GM12874 (cell line): ENCODE data around the gene CCDC102B.

Source experiments
- TF ChIP-seq, protein P1 (sequence below): IDR thresholded peaks from 2 replicates; pipeline ENCODE4 v1.5.1; 2011; ENCODE audit warnings: low read depth, mild to moderate bottlenecking, control low read depth, low read length, moderate library complexity; ENCODE audit not compliant: insufficient read depth

The CCDC102B gene

DNA sequence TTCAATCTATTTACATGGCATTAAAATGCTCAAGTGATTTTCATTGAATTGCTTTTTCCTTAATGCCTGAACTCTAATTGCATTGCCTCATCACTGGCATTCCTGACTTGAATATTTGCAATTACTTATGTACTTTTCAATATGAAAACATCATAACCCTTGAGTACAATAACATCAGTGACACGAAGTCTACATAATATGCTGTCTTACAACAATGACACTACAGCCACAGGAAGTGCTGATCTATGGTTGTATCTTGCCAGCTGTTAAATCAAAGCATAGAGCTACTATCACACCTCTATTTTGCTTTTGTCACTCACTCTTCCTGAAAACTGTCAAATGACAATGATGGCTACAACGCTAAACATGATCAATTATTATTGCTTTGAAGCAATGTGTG lies 156.9 kb downstream of the CCDC102B start:
- TF ChIP-seq, protein P1, sequence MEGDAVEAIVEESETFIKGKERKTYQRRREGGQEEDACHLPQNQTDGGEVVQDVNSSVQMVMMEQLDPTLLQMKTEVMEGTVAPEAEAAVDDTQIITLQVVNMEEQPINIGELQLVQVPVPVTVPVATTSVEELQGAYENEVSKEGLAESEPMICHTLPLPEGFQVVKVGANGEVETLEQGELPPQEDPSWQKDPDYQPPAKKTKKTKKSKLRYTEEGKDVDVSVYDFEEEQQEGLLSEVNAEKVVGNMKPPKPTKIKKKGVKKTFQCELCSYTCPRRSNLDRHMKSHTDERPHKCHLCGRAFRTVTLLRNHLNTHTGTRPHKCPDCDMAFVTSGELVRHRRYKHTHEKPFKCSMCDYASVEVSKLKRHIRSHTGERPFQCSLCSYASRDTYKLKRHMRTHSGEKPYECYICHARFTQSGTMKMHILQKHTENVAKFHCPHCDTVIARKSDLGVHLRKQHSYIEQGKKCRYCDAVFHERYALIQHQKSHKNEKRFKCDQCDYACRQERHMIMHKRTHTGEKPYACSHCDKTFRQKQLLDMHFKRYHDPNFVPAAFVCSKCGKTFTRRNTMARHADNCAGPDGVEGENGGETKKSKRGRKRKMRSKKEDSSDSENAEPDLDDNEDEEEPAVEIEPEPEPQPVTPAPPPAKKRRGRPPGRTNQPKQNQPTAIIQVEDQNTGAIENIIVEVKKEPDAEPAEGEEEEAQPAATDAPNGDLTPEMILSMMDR: no peak

DNA sequence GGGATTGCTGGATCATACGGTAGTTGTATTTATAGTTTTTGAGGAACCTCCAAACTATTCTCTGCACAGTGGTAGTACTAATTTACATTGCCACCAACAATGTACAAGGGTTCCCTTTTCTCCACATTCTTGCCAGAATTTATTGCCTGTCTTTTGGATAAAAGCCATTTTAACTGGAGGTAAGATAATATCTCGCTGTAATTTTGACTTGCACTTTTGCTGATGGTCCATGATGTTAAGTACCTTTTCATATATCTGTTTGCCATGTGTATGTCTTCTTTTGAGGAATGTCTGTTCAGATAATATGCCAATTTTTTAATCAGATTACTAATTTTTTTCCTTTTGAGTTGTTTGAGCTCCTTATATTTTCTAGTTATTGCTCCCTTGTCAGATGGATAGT lies 158.8 kb downstream of the CCDC102B start:
- TF ChIP-seq, protein P1: no peak

DNA sequence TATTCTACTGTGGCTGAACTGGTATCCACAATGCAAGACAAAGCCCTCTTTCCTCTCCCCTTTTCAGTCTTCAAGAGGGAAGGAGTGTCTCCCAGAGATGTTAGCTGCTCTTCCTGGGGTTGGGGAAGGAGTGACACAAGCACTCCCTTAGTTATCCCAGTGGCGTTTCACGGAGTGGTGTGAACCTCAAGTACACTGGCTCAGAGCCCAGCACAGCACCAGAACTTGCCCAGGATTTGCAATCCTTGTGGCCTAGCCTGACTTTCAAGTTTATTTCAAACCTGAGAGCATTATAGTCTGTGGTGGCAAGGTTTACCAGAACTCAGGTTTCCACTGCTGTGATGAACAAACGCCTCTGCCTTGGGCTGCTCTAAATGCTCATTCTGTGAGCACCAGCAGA lies 162.5 kb downstream of the CCDC102B start:
- TF ChIP-seq, protein P1: no peak

DNA sequence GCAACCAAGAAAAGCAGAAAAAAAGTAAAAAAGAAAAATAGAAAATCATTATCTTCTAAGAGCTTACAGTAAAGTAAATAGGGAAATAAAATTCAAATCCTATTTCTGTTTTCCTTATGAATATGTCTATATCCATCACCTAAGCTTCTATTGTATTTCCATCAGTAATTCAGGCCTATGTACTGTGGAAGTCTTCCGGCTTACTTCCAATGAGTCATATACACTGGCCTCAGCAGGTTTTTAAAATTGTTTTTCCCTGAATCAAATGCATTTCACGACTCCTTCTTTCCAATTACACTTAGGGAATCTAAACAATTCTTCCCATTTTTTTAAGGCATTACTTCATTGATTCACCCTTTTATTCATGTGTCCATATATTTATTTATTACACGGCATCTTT lies 164.7 kb downstream of the CCDC102B start:
- TF ChIP-seq, protein P1: no peak

DNA sequence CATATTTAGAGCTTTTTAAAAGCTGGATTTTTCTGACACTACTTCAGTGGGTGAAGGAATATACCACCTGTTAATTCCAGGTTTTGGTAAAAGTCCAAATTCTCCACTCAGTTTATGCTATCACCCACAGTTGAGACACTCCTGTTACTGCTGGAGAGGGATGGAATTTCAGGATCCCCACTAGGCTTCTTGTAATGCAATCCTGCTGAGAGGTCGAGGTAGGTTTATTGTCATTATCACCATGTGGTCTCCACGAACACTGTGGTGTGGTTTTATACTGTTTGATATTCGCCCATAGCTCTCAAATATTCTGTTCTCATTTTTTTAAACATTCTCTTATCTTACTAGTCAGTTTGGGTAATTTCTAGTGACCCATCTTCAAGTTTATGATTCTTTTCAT lies 167.9 kb downstream of the CCDC102B start:
- TF ChIP-seq, protein P1: no peak

DNA sequence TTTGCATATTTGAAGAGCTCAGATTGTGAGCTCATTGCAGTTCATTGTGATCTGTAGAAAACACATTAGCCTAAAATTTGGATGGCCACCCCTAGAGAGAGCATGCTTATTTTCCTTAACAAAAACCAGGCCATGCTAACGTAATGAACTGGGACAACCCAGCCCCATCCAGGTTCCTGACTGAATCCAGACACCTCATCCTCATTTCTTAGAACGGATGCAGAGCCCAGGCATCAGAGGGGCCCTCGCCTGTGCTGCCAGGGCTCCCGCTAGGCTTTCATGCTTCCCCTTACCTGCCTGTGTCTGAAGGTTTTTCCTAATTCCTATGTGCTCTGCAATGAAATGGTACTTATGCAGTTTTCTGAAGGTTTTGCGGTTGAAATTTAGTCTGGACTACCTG lies 171.1 kb downstream of the CCDC102B start:
- TF ChIP-seq, protein P1: no peak

DNA sequence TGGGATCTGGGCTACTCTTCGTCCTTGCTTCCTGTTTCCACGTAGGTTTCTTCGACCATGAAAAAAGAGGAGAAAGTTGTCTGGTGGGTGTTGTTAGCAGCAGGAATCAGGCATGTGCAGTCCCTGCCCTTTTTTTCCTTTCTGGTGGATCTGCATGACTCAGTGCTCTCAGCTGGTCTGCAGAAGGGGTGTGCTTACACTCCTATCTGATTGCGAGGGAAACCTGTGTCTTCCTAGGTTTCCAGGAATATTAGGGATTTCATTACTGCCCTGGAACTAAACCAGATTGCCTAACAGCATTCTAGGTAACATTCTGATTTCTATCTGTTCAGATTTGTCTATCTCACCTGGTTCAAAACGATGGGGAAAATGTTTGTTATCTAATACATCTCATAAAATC lies 174.3 kb downstream of the CCDC102B start:
- TF ChIP-seq, protein P1: no peak

DNA sequence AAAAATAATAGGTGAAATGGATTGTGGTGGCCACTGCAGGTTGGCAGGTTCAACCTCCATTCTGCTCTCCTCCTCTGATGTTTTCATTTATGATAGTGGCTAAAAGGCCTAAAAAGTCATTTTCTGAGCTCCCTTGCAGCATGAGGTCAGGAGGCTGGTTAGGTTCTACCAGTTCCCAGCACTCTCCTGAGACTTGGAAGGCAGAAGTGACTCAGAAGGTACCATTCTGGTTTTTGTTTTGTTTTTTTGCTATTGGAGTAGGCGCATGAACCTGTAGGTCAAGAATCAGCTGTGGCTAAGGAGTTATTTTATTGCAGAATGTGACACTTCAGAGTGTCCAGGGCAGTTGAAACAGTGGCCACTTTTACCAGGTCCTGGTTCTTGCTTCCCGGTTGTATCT lies 181.9 kb downstream of the CCDC102B start:
- TF ChIP-seq, protein P1: no peak
